ENCODE results near the gene SH3GL1.

GRCh38 chr19:4415352-4415751, 15.0 kb upstream of the SH3GL1 start:
- no peak for TF ChIP-seq TAF1 (IDR thresholded peaks at IDR 0.05; ENCODE audit: borderline replicate concordance, low read depth, low read length)
- no peak for TF ChIP-seq NRF1 (IDR thresholded peaks at IDR 0.05; ENCODE audit: low read depth, low read length)
- no peak for TF ChIP-seq CTCF (IDR thresholded peaks at IDR 0.05)
- TF ChIP-seq CHD2 (IDR thresholded peaks at IDR 0.05; ENCODE audit: low read length, partially characterized antibody): no peak
- TF ChIP-seq GABPA (IDR thresholded peaks at IDR 0.05; ENCODE audit: low read depth): no peak
- TF ChIP-seq SIN3A (IDR thresholded peaks at IDR 0.05; ENCODE audit: borderline replicate concordance, low read depth, low read length): no peak
- TF ChIP-seq MAX (IDR thresholded peaks at IDR 0.05; ENCODE audit: low read depth): no peak
- TF ChIP-seq JUND (IDR thresholded peaks at IDR 0.05): no peak
- no peak for TF ChIP-seq RXRA (IDR thresholded peaks at IDR 0.05; ENCODE audit: borderline replicate concordance, low read depth)
- no peak for TF ChIP-seq RAD21 (IDR thresholded peaks at IDR 0.05; ENCODE audit: low read length)
